K562 (cell line): ENCODE results near the gene ATP7B. TPM values are rescaled to one million over a fixed set of nuclear protein-coding genes. Genes with fewer than 3 reads are reported as not detected.

Experiments
- BHLHE40 ChIP-seq: IDR thresholded peaks from 2 replicates; pipeline ENCODE4 v1.6.1; 2011; ENCODE audit warnings: low read length, improper control_type of control experiment
- CREB1 ChIP-seq, 2 experiments: sonication (generic) in 1 of 2; formaldehyde crosslinking in 1 of 2; IDR thresholded peaks; 2 replicates each; pipeline versions ENCODE4 v1.6.1 to v1.8.0; 2012 to 2022; ENCODE audit warnings: inconsistent platforms in 1 of 2, mild to moderate bottlenecking in 1 of 2, missing genetic modification reagents in 1 of 2, moderate library complexity in 1 of 2
- DNMT1 ChIP-seq: fragments of 450-650 bp; IDR thresholded peaks from 2 replicates; pipeline ENCODE4 v1.6.1; 2016; ENCODE audit warnings: antibody characterized with exemption, mild to moderate bottlenecking
- FOXK2 ChIP-seq, 2 experiments: fragments of 450-650 bp; IDR thresholded peaks in 1 of 2; conservative IDR thresholded peaks in 1 of 2; 2 replicates each; pipeline ENCODE4 v1.6.1; 2016; ENCODE audit warnings: low read depth in 2 of 2, mild to moderate bottlenecking in 1 of 2
- HDAC2 ChIP-seq: fragments of 450-650 bp; IDR thresholded peaks from 2 replicates; pipeline ENCODE4 v1.6.1; 2016; ENCODE audit warnings: mild to moderate bottlenecking
- HIVEP1 ChIP-seq: fragments of 250-450 bp; sonication (Bioruptor Pico); IDR thresholded peaks from 2 replicates; pipeline ENCODE4 v1.4.0; 2020; ENCODE audit warnings: mild to moderate bottlenecking
- JUND ChIP-seq, 2 experiments: IDR thresholded peaks; 2 replicates in 1 of 2; 3 replicates in 1 of 2; pipeline ENCODE4 v1.6.1; 2011; ENCODE audit warnings: borderline replicate concordance in 2 of 2, low read depth in 2 of 2, low read length in 2 of 2, improper control_type of control experiment in 1 of 2, missing biosample characterization in 1 of 2, missing genetic modification characterization in 1 of 2, missing genetic modification reagents in 1 of 2
- KAT8 ChIP-seq: fragments of 450-650 bp; IDR thresholded peaks from 2 replicates; pipeline ENCODE4 v1.6.1; 2016; ENCODE audit warnings: low read depth, mild to moderate bottlenecking
- MECOM ChIP-seq: fragments of 250-450 bp; sonication (Bioruptor Pico); IDR thresholded peaks from 2 replicates; pipeline ENCODE4 v1.8.0; 2022; ENCODE audit warnings: inconsistent platforms
- MTA2 ChIP-seq: fragments of 450-650 bp; IDR thresholded peaks from 2 replicates; pipeline ENCODE4 v1.6.1; 2016; ENCODE audit warnings: low read depth
- MYC ChIP-seq, 2 experiments: fragments of 250-450 bp in 1 of 2; sonication (Bioruptor Pico) in 1 of 2; IDR thresholded peaks; 2 replicates each; pipeline versions ENCODE4 v1.5.1 to v1.6.1; 2012 to 2021; ENCODE audit warnings: low read depth in 2 of 2, borderline replicate concordance in 1 of 2, improper control_type of control experiment in 1 of 2, low read length in 1 of 2, mild to moderate bottlenecking in 1 of 2, moderate library complexity in 1 of 2
- OTX1 ChIP-seq: fragments of 450-650 bp; formaldehyde crosslinking; IDR thresholded peaks from 2 replicates; pipeline ENCODE4 v1.4.0; 2022; ENCODE audit warnings: mild to moderate bottlenecking
- PML ChIP-seq: IDR thresholded peaks from 2 replicates; pipeline ENCODE4 v1.6.1; 2012; ENCODE audit warnings: low read length, inconsistent platforms
- PRPF4 ChIP-seq: fragments of 200-400 bp; formaldehyde crosslinking; IDR thresholded peaks from one replicate; pipeline ENCODE4 v1.6.1; 2017; ENCODE audit warnings: low read length, low read depth, mild to moderate bottlenecking; ENCODE audit not compliant: insufficient read depth, poor library complexity, severe bottlenecking
- RAD51 ChIP-seq: fragments of 450-650 bp; IDR thresholded peaks from 2 replicates; pipeline ENCODE4 v1.7.1; 2016; ENCODE audit warnings: low read depth, mild to moderate bottlenecking, borderline replicate concordance
- RBM17 ChIP-seq: fragments of 200-400 bp; formaldehyde crosslinking; IDR thresholded peaks from 2 replicates; pipeline ENCODE4 v1.6.1; 2017; ENCODE audit warnings: low read depth, mild to moderate bottlenecking, low read length, borderline replicate concordance
- RNF2 ChIP-seq: sonication (generic); IDR thresholded peaks from 2 replicates; pipeline ENCODE4 v1.6.1; 2016
- SETDB1 ChIP-seq: IDR thresholded peaks from one replicate; pipeline ENCODE4 v1.6.1; 2012; ENCODE audit warnings: low read length, control low read depth, inconsistent platforms
- SRSF3 ChIP-seq: fragments of 200-400 bp; formaldehyde crosslinking; IDR thresholded peaks from 2 replicates; pipeline ENCODE4 v1.6.1; 2016; ENCODE audit warnings: mild to moderate bottlenecking, low read length, moderate library complexity; ENCODE audit not compliant: insufficient read depth
- TCF3 ChIP-seq: sonication (generic); formaldehyde crosslinking; IDR thresholded peaks from 2 replicates; pipeline ENCODE4 v1.4.0; 2020; ENCODE audit warnings: mild to moderate bottlenecking, missing genetic modification reagents
- TEAD1 ChIP-seq, 2 experiments: fragments of 450-650 bp in 1 of 2; sonication (generic) in 1 of 2; formaldehyde crosslinking; IDR thresholded peaks; 2 replicates each; pipeline versions ENCODE4 v1.4.0 to v1.8.0; 2020 to 2022; ENCODE audit warnings: mild to moderate bottlenecking in 2 of 2, missing genetic modification reagents in 1 of 2
- TRIM24 ChIP-seq, 2 experiments: fragments of 450-650 bp; IDR thresholded peaks; 2 replicates each; pipeline ENCODE4 v1.6.1; 2016
- YBX1 ChIP-seq: fragments of 450-650 bp; IDR thresholded peaks from 2 replicates; pipeline ENCODE4 v1.7.1; 2016; ENCODE audit warnings: mild to moderate bottlenecking
- ZFP1 ChIP-seq: fragments of 450-650 bp; formaldehyde crosslinking; IDR thresholded peaks from 2 replicates; pipeline ENCODE4 v1.4.0; 2020; ENCODE audit warnings: mild to moderate bottlenecking, mixed read lengths
- ZFP30 ChIP-seq: fragments of 250-450 bp; sonication (Bioruptor Pico); IDR thresholded peaks from 2 replicates; pipeline ENCODE4 v1.8.0; 2022; ENCODE audit warnings: moderate library complexity, mild to moderate bottlenecking, inconsistent platforms, borderline replicate concordance
- ZNF12 ChIP-seq: sonication (generic); formaldehyde crosslinking; IDR thresholded peaks from 2 replicates; pipeline ENCODE4 v1.4.0; 2020; ENCODE audit warnings: mild to moderate bottlenecking, missing genetic modification reagents
- ZNF165 ChIP-seq: fragments of 250-450 bp; sonication (Bioruptor Pico); IDR thresholded peaks from 2 replicates; pipeline ENCODE4 v1.4.0; 2020; ENCODE audit warnings: borderline replicate concordance
- ZNF217 ChIP-seq: sonication (generic); formaldehyde crosslinking; IDR thresholded peaks from 2 replicates; pipeline ENCODE4 v1.8.0; 2022; ENCODE audit warnings: mild to moderate bottlenecking, missing genetic modification reagents
- ZNF324 ChIP-seq: fragments of 250-450 bp; sonication (Bioruptor Pico); IDR thresholded peaks from 2 replicates; pipeline ENCODE4 v1.4.0; 2020; ENCODE audit warnings: mild to moderate bottlenecking
- ZNF79 ChIP-seq: fragments of 250-450 bp; sonication (Bioruptor Pico); IDR thresholded peaks from 2 replicates; pipeline ENCODE4 v1.4.0; 2020; ENCODE audit warnings: low read depth, mild to moderate bottlenecking, moderate library complexity
- polyA plus RNA-seq, 8 experiments: library from polyadenylated mRNA; depleted of rRNA in 4 of 8; stranded (reverse) in 5 of 8; unstranded in 3 of 8; fragments of >200 nt; fragmentation: Nextera tagmentation in 2 of 8; fragmentation: Illumina TruSeq in 1 of 8; extraction: Ambion mirVana in 2 of 8; extraction: Trizol in 1 of 8; gene quantifications; 2 replicates each; pipeline versions ENCODE4 v1.2.1 to v1.2.3, GENCODE V29; 2011 to 2014; ENCODE audit warnings: inconsistent platforms in 1 of 8, missing spikeins in 1 of 8
- total RNA-seq, 7 experiments: library from RNA; depleted of rRNA in 6 of 7; stranded (reverse); fragments of >200 nt in 6 of 7; fragmentation: Illumina TruSeq in 2 of 7; extraction: Trizol in 2 of 7; gene quantifications; 2 replicates each; pipeline versions ENCODE4 v1.2.1 to v1.2.3, GENCODE V29; 2011 to 2021; ENCODE audit warnings: low replicate concordance in 1 of 7
- TF ChIP-seq, protein P1 (sequence below): sonication (generic); formaldehyde crosslinking; IDR thresholded peaks from 2 replicates; pipeline ENCODE4 v1.9.0; 2022; ENCODE audit warnings: mild to moderate bottlenecking, missing genetic modification reagents

ATP7B gene
- total and polyA plus RNA-seq, 9 of the 15 experiments (the other 6 are each of a cell fraction or from before 2014, with no cell fraction given): 1.1 to 20.4 (median 8.5) TPM

DNA sequence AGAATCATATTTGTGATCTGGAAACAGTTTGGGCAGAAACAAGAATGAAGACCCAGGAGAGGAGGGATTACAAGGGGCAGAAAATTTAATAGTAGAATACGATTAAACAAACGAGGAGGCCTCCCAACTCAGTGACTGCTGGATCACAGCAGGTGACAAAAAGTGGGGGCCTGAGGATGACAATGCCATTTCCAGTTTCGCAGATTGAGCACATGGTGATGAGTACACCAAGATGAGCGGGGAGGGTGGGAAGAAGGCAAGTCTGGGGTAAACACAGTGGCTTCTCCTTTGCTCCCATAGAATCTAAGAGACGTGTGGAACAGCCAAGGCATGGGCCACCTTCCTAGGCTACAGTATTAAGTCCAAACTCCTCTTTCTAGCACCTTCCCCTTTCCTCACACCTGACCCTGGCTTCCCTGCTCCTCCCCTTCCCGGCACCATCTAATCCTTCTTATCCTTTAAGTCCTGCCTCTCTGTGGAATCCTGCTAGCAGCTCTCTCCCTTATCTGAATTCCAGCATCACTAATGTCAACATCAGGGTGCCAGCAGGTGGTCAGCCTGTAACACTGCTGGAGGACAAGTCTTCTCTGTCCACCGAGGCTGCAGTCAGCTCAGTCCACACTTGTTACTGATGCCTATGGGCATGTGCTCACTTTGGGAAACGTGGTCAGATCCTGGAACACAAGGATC lies 13.5 kb downstream of the ATP7B start (continued):
- TF ChIP-seq RAD51: no peak
- no peak for TF ChIP-seq ZNF79 (CRISPR knock-in tag)
- peak in 1 of 2 experiments; percentile 62; a peak in 1 of 4 replicates for TF ChIP-seq TEAD1 (CRISPR knock-in tag; IDR thresholded peaks at IDR 0.05)
- TF ChIP-seq MTA2: no peak
- TF ChIP-seq PML: no peak
- TF ChIP-seq ZFP30 (CRISPR knock-in tag): no peak
- TF ChIP-seq BHLHE40: no peak
- TF ChIP-seq ZFP1 (CRISPR knock-in tag): no peak
- no peak for TF ChIP-seq SRSF3
- TF ChIP-seq PRPF4: no peak
- TF ChIP-seq JUND (IDR thresholded peaks at IDR 0.05; ENCODE audit: borderline replicate concordance, low read depth, low read length): peak; percentile 7; the same call in 1 of the 2 replicates
- no peak for TF ChIP-seq JUND (tag; IDR thresholded peaks at IDR 0.05; ENCODE audit: borderline replicate concordance, low read depth, low read length)
- TF ChIP-seq HDAC2: no peak
- TF ChIP-seq TCF3 (CRISPR knock-in tag): no peak
- no peak for TF ChIP-seq MECOM (CRISPR knock-in tag)
- no peak for TF ChIP-seq ZNF324 (CRISPR knock-in tag)
- TF ChIP-seq ZNF165 (CRISPR knock-in tag): no peak
- no peak for TF ChIP-seq OTX1 (CRISPR knock-in tag)
- no peak for TF ChIP-seq KAT8
- TF ChIP-seq RNF2: no peak
- peak; percentile 40; the same call in 1 of the 2 replicates for TF ChIP-seq MYC (IDR thresholded peaks at IDR 0.05; ENCODE audit: low read depth, low read length)
- TF ChIP-seq MYC (CRISPR knock-in tag; IDR thresholded peaks at IDR 0.05; ENCODE audit: borderline replicate concordance, low read depth): no peak
- TF ChIP-seq TRIM24 (IDR thresholded peaks at IDR 0.05): no peak
- no peak for TF ChIP-seq HIVEP1 (CRISPR knock-in tag)
- TF ChIP-seq SETDB1: no peak
- TF ChIP-seq YBX1: no peak
- TF ChIP-seq, protein P1, sequence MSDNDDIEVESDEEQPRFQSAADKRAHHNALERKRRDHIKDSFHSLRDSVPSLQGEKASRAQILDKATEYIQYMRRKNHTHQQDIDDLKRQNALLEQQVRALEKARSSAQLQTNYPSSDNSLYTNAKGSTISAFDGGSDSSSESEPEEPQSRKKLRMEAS (CRISPR knock-in tag): no peak; the same call in 1 of the 2 replicates
- no peak for TF ChIP-seq DNMT1
- peak; percentile 41 to 70; a peak in 3 of 4 replicates for TF ChIP-seq FOXK2 (conservative IDR thresholded peaks at IDR 0.05 in 1 of 2, IDR thresholded peaks at IDR 0.05 in 1 of 2; ENCODE audit: low read depth in 2 of 2)
- no peak for TF ChIP-seq CREB1 (IDR thresholded peaks at IDR 0.05)
- no peak for TF ChIP-seq CREB1 (CRISPR knock-in tag; IDR thresholded peaks at IDR 0.05)
- TF ChIP-seq RBM17: no peak
- no peak for TF ChIP-seq ZNF217 (CRISPR knock-in tag)
- no peak for TF ChIP-seq ZNF12 (CRISPR knock-in tag)
